GM21447 (cell line): ENCODE data around the gene CADM4.

Source experiments
- ATAC-seq: cut with Tn5 transposase; IDR thresholded peaks from one replicate; pipeline ENCODE4 v1.9.1; 2021; ENCODE audit not compliant: unreplicated experiment

The CADM4 gene

GRCh38 chr19:43634872-43635560, 4.6 kb downstream of the CADM4 start:
- ATAC-seq, result no peak

DNA sequence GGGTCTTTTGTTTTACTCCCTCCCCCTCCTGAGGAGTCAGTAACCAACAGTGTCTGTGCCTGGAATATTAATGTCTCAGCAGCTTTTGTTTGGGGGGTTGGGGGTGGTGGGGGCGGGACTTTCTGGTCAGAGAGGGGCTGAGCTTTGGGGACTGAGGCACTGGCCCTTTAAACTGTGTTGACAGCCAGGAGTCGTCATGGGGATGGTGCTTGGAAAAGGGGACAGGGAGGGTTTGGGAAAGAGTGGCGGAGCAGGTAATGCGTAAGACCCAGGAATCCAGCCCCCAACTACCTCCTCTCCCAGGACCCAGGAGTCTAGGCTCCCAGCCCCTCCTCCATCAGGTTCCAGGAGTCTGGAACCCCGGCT, 5.2 kb downstream of the CADM4 start:
- no peak for ATAC-seq

- ATAC-seq, result no peak
Observed at GRCh38 chr19:43634068-43634467, 5.6 kb downstream of the CADM4 start.

GRCh38 chr19:43633520-43633919, 6.1 kb downstream of the CADM4 start:
- ATAC-seq, result no peak

DNA sequence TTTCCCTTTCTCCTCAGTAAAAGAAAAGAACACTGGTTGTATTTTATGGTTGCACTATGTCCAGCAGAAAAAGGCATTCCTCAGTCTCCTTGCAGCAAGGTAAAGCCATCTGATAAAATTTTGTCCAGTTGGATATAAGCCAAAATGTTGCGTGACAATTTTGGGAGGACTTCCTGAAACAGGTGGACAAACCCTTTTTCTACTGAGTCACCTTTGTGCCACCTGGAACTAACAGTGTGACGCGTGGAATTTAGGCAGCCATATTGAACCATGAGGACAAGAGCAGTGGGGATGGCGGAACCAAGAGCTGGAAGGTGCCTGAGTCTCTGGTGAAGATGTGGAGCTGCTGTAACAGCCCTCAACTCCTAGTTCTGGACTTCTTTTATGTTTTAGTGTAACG, 8.2 kb downstream of the CADM4 start:
- no peak for ATAC-seq

DNA sequence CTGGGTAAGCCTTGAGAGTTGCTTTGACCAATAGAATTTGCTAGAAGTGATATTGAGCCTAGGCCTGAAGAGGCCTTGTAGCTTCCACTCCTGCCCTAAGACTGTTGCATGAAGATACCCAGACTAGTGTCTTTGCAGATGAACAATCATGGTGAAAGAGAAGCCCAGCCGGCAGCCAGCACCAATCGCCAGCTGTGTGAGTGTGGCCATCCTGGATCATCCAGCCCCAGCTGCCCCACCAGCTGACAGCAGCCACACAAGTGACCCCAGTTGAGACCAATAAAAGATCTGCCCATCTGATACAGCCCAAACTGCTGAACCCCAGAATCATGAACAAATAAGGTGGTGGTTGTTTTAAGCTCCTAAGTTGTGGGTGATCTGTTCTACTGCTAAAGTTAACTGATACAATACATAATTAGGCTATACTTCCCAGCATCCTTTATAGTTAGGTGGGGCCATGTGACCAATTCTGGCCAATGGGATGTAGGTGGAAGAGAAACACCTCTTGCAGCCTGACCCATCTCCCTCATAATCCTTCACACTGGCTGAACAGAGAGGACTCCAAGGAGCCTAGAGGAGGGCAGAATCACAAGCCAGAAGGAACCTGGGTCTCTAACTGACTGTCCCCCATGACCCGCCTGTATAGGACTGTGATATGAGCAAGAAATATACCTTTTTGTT, 10.9 kb downstream of the CADM4 start:
- no peak for ATAC-seq

GRCh38 chr19:43626838-43627237, 12.8 kb downstream of the CADM4 start:
- ATAC-seq, result no peak

DNA sequence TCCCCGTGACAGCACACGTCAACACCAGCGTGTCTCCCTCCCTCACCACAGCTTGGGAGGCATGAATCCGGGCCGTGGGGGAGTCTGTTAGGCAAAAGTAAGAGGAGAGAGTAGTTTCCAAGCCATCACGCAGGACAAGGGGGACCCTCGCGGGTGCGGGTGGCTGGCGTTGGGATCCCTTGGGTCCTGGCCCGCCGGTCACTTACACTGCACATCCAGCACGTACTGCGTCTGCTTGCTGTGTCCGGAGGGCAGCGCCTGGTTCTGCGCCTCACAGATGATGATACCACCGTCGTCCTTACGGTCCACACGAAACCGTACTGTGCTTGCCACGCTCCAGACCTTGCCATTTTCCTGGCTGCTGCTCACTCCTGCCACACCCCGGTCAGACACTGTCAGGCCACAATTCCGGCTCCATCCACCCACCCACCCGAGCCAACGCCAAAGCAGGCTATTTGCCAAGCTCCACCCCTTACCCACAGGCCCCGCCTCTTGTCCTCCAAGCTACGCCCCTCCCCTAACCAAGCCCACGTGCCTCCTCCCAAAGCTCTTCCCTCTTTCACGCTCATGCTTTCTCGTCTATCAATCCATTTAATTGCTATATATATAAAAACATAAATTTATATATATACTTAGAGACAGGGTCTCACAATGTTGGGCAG, 13.6 kb downstream of the CADM4 start:
- ATAC-seq, result no peak

DNA sequence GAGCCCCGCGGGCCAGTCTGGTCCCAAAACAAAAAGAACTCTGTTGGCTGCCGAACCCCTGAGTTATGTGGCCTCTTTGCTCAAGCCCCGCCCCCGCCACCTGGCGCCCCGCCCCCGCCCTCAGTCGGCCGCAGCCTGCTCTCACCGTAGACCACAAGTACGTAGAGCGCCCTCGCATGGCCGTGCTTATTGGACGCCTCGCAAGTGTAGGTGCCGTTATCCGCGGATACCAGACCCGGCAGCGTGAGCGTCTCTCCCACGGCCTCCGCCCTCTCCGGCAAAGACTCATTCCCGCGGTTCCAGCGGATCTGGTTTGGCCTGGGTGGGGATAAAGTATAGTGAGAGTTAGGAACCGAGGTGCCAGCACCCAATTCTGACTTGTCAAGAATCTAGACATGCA, 14.7 kb downstream of the CADM4 start:
- no peak for ATAC-seq

- ATAC-seq, result no peak
Observed at GRCh38 chr19:43623889-43624670, 15.6 kb downstream of the CADM4 start.

DNA sequence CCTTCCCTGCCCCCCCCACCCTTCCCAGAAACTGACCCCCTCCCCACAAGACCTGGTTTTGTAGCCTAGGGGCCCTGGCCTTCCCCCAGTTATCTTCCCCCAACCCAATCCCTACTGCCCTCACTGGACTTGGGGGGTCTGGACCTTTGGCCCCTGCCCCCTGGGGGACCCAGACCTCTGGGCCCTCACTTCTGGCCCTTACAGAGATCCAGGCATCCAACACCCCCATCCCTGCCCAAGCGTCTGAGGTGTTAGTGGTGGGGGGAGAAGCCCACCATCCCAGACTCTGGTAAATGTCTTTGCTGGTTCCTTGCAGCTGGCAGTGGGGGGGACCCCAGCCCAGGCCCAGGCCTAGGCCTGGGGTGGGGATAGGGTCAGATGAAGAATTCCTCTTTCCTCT, 16.7 kb downstream of the CADM4 start:
- ATAC-seq, result no peak

DNA sequence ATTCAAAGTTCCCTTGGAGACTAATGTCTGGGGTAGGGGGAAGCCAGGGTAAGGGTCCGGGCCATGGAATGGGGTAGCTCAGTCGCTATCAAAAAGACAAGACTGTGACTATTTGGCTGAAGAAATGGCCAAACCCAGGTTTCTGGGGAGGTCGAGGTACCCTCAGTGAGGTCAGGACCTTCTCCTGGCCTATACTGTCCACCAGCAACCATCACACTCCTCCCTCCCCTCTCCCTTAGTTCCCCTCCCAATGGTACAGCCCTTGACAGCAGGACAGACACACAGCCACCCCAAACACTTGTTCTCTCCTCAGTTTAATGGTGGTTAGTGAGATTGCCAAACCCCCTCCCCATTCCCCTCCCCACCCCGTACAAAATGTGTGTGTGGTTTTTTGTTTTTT, 17.6 kb downstream of the CADM4 start:
- ATAC-seq, result no peak

- peak; percentile 6 for ATAC-seq
Observed at GRCh38 chr19:43620061-43621001, 19.3 kb downstream of the CADM4 start.

DNA sequence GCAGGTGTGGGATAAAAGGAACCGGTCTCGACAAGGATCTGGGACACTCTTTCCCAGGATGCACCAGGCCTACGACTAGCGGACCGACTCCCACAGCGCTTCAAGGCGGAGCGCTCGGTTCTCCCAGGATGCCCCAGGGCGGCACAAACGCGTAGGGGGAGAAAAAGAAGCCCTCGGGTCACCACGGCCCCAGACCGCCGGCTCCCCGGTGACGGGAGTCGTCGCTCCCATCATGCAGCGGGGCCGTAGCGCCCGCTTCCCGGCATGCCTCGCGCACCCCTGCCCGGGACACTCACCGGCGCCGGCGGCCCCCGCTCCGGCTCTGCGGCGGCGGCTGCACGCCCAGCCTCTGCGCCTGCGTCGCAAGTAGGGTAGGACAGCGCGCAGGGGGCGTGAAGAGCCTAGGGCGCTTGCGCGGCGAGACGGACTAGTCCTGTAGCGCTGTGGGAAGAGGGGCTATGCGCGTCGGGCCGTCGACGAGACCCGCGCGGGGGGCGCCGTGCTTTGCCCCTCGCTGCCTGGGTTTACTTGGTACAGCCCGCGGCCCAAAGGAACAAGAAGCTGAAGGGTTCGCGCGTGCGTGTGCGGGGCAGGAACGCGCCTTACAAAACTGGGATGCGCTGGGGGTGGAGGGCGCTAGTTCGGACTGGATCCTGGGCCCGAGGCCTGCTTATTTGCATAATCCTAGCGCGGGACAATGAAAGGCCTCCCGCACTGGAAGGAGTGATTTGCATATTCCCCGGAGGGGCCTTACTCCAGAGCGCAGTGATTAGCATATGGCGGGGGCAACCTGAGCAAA, 20.2 kb downstream of the CADM4 start, which contains the start of gene ZNF428:
TSS of gene ZNF428 (minus strand) at position 368 of the 799 bp plus-strand sequence. CDS start 5,325 bp downstream, outside the sequence.
- ATAC-seq, result peak; percentile 69

DNA sequence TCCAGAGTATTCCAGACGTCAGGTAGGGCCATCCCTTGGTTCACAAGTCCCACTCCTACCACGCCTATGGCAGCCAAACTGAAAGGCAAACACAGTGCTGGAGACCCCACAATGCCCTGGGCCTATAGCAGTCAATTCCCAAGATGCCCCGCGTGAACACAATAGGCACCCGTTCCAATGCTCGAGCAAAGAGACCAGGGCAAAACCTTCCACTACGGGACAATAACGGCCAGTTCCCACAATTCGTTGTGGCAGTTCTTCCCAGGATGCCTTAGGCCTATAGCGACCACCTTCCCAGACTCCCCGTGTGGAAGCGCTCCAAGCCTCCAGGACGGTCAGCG, 20.8 kb downstream of the CADM4 start:
- peak; percentile 37 for ATAC-seq

- no peak for ATAC-seq
Observed at GRCh38 chr19:43616954-43617353, 22.7 kb downstream of the CADM4 start.

GRCh38 chr19:43616306-43616705, 23.3 kb downstream of the CADM4 start:
- no peak for ATAC-seq

DNA sequence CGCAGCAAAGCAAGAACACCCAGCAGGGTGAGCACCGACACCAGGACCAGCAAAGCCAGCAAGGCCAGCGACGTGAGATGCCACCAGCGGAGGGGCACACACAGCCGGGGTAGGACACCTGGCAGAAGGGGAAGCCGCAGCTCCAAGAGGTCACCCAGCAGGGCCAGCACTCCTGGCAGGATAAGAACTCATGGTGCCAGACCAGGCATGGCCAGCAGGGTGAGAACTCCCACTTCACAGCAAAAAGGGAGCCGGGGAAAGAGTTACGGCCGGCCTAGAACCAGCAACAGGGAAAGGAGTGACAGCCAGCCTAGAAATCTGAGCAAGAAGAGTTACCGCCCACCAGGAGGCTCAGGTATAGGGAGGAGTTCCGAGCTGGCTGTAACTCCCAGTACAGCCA, 27.3 kb downstream of the CADM4 start:
- ATAC-seq, result no peak

- ATAC-seq, result no peak
Observed at GRCh38 chr19:43611788-43612187, 27.9 kb downstream of the CADM4 start, which contains the start of gene SRRM5. Gene SRRM5, plus strand, starts transcription at chr19:43612088. Its CDS starts 34 bp downstream, at chr19:43612122.
